DMS 273 (cell line): ENCODE measurements around the gene CYP2D6.
"Not testable (repeated sequence)": the region's sequence is repeated elsewhere in the genome, so short reads cannot be mapped to it uniquely, and the experiment has no call there.

Experiments
- DNase-seq: peaks from one replicate; lab custom pipeline; 2025; ENCODE audit not compliant: unreplicated experiment; lab: John Stamatoyannopoulos, UW

Gene CYP2D6

DNA sequence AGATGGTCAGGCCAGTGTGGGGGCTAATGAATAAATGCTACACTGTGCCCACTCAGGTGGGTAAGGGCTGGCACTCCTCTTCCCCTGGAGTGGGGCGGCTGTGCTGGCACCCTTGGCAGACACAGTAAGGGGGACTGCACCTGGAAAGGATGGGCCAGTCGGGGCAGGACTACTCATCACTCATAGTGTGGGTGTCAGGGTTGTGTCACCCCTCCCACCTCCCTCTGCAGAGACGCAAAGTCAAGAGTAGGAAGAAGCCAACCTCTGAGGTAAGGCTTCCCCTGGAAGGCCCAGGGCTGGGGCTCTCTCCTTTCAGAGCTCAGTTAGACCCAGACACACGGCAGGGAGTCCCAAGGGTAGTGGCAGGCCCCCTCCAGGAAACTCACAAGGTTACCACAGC lies 5.1 kb upstream of the CYP2D6 start:
- not testable (repeated sequence) for DNase-seq

DNA sequence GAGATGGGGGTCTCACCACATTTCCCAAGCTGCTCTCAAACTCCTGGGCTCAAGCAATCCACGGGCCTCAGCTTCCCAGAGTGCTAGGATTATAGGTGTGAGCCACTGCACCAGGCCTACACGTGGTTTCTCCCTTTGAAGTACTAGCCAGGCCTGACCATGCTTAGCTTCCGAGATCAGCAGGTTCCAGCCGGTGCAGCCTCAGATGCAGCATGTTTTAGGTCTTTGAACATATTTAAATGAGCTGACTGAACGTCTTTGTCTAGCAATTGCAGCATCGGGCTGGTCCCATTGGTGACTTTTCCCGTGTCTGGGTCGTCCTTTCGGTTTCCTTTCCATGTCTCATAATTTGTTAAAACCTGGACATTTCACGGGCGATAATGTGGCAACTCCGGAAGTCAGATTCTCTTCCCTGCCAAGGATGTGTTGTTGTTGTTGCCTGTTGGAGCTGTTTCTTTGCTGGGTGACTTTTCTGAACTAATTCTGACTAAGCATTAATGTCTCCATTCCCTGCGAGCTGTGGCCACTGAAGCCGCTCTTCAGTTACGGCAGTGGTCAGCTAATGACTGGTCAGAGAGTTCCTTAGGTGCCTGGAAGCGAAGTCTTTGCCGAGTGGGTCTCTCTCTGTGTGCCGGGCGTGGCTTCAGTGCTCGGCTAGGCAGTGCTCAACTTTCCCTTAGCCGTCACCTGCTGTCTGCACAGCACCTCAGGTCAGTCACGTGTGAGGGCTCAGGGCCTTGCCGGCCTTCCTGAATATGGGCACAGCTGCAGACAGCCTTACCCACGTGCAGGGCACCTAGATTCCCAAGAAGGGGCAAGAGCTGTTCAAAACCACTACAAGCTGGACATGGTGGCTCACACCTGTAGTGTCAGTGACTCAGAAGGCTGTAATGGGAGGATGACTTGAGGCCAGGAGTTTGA lies 3.8 kb upstream of the CYP2D6 start:
- DNase-seq, result no peak

DNA sequence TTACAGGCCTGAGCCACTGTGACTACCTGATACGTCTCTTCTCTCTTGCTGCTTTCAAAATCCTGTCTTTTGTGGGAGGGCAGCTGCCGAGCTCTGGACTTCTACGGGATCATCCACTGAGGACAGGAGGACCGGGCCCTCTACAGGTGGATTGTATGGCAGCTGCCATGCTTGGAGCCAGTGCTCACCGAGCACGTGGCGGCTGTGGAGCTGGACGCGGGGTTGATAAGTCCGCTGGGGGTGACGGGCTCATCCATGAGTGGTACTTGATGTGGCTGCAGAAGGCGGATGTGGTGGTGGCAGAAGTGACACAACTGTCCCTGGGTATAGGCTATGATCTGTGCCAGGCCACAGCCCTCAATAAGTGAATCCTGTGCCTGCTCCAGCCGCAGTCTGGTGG lies 1.8 kb upstream of the CYP2D6 start:
- DNase-seq, result no peak

DNA sequence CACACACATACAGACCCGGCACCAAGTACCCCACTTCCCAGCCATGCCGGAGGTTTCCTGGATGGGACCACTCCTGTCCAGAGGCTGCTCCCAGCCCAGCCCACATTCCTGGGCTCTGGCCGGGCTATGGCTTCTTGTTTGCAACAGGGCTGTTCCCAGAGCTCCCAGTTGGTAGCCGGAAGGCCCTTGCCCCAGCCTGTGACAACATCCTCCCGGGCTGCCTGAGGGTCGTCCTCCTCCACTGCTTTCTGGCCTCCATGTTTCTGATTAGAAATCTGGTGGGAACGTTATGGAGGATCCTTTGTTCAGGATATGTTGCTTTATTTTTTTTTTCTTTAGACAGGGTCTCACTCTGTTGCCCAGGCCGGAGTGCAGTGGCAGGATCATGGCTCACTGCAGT lies 952 bp upstream of the CYP2D6 start:
- no peak for DNase-seq

DNA sequence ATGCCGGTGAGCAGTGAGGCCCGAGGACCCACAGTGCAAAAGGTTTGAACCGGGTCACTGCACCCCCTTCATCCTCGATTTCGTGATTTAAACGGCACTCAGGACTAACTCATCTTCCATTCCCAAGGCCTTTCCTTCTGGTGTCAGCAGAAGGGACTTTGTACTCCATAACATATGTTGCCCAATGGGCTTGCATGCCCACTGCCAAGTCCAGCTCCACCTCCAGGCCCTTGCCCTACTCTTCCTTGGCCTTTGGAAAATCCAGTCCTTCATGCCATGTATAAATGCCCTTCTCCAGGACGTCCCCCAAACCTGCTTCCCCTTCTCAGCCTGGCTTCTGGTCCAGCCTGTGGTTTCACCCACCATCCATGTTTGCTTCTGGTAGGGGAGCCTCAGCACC lies 428 bp downstream of the CYP2D6 start:
- not testable (repeated sequence) for DNase-seq

DNA sequence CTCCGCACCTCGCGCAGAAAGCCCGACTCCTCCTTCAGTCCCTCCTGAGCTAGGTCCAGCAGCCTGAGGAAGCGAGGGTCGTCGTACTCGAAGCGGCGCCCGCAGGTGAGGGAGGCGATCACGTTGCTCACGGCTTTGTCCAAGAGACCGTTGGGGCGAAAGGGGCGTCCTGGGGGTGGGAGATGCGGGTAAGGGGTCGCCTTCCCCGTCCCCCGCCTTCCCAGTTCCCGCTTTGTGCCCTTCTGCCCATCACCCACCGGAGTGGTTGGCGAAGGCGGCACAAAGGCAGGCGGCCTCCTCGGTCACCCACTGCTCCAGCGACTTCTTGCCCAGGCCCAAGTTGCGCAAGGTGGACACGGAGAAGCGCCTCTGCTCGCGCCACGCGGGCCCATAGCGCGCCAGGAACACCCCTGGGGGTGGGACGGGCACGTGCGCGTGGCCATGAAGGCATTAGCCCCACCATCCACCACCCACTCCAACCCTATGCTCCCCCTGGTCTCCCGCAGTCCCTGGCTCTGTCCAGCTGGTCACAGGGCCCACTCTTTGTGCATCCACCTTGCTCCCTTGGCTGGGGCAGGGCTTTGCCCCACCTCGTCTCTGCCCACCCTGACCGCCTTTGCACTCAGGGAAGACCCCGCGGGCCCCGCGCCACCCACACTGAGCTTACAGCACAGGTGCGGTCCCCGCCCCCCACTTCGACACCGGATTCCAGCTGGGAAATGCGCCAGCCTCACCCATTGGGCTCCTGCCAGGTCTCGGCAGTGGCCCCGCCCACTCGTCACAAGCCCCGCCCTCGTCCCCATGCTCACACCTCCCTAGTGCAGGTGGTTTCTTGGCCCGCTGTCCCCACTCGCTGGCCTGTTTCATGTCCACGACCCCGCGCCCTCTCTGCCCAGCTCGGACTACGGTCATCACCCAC lies 1.6 kb downstream of the CYP2D6 start:
- DNase-seq, result peak; percentile 36

DNA sequence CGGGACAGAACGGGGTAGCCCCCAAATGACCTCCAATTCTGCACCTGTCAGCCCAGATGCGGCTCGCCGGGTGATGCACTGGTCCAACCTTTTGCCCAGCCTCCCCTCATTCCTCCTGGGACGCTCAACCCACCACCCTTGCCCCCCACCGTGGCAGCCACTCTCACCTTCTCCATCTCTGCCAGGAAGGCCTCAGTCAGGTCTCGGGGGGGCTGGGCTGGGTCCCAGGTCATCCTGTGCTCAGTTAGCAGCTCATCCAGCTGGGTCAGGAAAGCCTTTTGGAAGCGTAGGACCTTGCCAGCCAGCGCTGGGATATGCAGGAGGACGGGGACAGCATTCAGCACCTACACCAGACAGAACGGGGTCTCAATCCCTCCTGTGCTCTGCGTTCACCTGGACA lies 2.6 kb downstream of the CYP2D6 start:
- DNase-seq, result not testable (repeated sequence)

DNA sequence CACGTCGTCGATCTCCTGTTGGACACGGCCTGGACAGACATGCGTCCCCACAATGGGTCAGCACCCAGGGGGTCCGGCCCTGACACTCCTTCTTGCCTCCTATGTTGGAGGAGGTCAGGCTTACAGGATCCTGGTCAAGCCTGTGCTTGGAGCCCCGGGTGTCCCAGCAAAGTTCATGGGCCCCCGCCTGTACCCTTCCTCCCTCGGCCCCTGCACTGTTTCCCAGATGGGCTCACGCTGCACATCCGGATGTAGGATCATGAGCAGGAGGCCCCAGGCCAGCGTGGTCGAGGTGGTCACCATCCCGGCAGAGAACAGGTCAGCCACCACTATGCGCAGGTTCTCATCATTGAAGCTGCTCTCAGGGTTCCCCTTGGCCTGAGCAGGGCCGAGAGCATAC lies 3.0 kb downstream of the CYP2D6 start:
- no peak for DNase-seq

DNA sequence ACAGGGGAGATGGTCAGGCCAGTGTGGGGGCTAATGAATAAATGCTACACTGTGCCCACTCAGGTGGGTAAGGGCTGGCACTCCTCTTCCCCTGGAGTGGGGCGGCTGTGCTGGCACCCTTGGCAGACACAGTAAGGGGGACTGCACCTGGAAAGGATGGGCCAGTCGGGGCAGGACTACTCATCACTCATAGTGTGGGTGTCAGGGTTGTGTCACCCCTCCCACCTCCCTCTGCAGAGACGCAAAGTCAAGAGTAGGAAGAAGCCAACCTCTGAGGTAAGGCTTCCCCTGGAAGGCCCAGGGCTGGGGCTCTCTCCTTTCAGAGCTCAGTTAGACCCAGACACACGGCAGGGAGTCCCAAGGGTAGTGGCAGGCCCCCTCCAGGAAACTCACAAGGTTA lies 7.1 kb downstream of the CYP2D6 start:
- DNase-seq, result not testable (repeated sequence)

DNA sequence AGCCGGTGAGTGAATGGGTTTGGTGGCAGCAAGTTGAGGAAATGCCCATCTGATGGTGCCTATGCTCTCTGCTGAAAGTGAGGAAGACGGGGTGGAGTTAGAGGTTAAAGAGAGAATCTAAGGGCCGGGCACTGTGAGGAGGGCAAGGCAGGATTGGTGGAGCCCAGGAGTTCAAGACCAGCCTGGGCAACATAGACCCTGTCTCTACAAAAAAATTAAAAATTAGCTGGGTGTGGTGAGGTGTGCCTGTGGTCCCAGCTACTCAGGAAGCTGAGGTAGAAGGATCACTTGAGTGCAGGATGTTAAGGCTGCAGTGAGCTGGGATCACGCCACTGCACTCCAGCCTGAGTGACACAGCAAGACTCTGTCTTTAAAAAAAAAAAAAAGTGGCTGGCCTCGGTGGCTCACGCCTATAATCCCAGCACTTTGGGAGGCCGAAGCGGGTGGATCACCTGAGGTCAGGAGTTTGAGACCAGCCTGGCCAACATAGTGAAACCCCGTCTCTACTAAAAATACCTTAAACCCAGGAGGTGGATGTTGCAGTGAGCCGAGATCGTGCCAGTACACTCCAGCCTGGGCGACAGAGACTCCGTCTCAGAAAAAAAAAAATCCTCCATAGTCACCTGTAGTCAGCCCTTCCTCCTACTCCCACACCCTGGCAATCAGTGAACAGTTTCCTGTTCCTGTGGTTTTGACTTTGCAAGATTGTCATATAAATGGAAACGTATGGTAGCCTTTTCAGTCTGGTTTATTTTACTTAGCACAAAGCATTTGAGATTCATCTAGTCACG lies 10.2 kb downstream of the CYP2D6 start:
- DNase-seq, result not testable (repeated sequence)

DNA sequence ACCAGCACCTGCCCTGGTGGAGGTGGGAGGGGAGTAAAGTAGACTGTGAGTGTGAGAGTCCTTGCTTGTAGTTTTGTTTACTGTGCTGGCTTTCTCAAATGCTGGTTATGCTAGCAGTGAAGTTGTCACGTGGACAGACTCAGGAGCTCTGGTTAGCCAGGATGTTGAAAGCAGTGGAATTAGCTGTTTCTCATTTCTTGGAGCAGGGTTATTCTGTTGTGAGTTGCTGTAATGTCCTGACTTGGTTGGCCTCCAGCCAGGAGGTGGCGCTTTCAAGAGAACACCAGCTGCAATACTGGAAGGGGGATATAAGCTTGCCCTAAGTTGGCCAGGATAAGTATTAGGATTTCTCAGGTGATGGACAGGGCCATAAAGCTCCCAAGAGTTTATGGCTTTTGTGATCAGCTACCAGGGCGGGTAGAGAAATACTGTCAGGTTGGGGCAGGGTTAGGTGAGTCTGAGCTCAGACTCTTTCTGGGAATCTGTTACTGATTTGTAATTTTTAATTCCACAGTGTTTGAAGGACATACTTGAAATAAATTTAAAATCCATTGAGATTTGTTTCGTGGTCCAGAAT lies 13.7 kb downstream of the CYP2D6 start:
- peak; percentile 30 for DNase-seq

DNA sequence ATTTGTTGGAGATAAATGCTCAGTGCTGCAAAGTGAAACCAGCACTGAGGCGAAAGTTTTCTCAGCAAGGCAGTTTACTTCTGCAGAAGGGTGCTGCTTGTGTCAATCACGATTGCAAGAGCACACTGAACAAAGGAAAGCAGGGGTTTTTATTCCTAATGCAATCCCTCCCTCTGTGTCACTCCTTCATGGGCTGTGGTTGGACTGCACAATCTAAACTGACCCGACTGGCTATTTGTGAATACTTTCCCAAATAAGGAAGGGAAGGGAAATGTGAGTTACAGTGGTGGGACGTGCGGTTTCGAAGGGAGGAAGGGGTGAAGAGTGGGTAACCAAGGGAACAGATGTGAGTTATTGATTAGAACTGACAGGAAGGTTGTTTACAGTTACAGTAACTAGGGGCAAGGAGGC lies 15.2 kb downstream of the CYP2D6 start:
- DNase-seq, result not testable (repeated sequence)

DNA sequence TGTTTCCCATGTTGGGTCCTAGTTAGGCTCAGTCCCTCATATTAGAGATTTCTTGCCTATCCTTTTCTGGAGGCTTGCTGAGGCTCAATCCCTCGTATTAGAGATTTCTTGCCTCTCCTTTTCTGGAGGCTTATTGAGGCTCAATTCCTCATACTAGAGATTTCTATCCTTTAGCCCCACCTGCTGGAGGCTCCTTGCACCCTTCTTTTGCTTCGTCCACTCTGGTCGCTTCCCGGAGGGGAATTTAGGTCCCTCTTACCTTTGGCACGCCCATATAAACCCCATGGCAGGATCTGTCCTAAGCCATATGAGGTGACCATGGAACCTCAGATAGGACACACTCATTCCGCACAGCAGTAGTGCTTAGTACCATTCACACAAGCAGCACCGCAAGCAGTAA lies 15.9 kb downstream of the CYP2D6 start:
- DNase-seq, result peak; percentile 47

DNA sequence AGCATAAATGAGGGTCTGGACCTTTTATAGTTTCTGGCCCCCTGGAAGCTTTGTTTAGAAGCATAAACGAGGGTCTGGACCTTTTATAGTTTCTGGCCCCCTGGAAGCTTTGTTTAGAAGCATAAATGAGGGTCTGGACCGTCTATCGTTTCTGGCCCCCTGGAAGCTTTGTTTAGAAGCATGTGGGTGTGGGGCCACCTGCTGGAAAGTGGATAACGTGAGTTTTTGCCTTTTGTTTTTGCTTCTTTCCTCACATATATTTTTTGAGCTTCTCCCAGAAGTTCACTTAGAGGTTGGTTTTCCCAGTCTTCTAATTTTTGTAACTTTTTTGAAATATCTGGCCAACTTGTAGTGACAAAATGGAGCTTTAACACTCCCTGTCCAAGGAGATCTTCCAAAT lies 17.8 kb downstream of the CYP2D6 start:
- peak; percentile 25 for DNase-seq

DNA sequence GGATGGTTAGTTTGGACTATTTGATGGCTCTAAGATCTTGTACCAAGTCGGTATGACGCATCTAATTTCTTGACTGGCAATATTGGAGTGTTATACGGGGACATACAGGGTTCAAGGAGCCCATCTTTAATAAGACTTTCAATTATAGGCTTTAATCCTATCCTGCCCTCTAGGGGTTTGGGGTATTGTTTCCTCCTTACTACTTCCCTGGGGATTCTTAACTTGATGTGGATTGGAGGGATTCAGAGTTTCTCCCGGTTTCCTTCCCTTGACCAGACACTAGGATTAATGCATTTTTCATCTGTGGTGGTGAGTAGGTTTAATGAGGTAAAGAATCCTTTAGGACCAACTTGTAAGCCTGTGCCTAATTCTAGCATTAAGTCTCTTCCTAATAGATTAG lies 18.8 kb downstream of the CYP2D6 start:
- no peak for DNase-seq

DNA sequence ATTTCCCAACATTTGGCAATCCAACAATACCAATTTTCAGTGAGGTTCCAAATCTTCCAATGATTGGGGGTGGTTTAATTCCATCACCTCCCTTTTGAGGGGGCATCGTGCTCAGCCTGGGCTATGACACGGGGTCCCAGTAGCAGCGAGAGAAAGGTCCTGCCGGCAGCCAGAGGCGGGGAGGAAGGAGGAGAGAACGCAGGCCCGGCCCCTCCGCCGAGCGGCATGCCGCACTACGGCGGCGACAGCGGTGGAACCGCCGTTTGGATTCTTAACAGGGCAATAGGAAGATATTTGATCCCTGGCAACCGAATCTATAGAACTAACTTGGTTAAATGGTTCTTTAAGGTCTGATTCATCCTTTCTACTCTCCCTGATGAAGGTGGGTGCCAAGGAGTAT lies 21.8 kb downstream of the CYP2D6 start:
- DNase-seq, result no peak

DNA sequence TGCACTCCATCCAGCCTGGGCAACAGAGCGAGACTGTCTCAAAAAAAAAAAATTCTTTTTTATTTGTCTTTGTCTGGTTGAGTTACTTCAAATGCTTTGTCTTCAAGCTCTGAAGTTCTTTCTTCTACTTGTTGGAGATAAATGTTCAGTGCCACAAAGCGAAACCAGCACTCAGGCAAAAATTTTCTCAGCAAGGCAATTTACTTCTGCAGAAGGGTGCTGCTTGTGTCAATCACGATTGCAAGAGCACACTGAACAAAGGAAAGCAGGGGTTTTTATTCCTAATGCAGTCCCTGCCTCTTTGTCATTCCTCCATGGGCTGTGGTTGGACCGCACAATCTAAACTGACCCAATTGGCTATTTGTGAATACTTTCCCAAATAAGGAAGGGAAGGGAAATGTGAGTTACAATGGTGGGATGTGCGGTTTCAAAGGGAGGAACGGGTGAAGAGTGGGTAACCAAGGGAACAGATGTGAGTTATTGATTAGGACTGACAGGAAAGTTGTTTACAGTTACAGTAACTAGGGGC lies 26.2 kb downstream of the CYP2D6 start:
- not testable (repeated sequence) for DNase-seq

DNA sequence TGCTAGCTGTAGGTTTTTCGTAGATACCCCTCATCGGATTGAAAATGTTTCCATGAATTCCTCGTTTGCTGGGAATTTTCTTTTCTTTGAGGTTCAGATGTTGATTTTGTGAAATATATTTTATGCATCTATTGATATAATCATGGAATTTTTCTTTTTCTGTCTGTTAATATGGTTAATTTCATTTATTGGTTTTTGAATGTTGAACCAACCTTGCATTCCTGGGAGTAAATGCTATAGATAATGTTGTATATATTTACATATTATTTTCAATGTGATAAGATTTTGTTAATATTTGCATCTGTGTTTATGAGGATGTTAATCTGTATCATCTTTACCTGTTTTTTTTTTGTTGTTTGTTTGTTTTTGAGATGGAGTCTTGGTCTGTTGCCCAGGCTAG lies 29.4 kb downstream of the CYP2D6 start:
- no peak for DNase-seq

DNA sequence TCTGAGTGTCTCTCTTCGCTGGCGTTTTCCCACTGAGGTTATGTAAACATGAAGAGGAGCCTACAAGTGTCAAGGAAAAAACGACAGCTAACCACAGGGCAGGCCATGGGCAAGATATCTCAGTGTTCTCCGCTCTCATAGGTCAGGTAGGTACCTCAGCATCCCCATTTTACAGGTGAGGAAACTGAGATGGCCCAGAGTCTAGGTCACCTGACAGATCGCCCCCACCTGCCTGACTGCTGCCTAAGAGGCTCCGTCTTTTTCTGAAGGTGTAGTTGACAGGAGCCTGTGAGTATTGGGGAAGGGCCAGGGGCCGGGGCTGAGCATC lies 39.2 kb downstream of the CYP2D6 start:
- no peak for DNase-seq

DNA sequence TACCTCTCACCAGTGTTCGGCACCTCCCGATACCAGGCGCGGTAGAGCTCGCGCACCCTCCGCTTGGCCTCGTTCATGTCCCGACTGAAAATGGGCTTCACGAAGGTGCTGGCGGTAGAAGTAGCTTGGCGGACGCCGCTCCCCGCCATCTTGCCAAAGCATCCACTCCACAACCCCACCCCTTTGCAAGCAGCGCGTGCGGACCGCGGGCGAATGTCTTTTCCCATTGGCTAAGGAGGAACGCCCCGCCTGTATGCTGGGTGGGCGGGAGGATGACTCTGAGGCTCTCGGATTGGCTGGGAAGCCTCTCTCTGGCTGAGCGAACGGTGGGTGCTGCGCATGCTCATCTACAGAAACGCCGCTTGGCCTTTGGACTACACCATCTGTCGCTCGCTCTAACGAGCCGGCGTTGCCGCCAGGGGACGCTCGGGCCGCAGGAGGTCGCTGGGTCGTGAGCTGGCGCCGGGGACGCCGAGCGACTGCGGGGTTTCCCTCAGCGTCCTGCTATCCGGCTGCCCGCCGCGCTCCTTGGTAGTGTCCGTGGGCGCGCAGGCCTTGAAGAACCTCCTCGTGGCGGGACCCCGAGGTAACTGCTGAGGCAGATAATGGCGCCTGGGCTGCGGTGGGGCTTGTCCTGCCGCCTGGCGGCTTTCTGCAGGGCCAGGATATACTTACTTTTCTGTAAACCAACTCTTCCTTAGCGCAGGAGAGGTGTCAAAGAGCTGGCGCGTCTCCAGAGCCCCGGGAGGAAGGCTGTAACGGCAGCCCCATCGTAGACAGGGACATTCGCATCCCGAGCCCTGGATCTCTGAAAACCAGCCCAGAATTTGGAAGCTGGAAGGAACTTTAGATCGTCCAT lies 39.8 kb downstream of the CYP2D6 start, which contains the start of gene NDUFA6:
TSS of gene NDUFA6 (minus strand) at position 177 of the 859 bp plus-strand sequence. CDS start at position 149, 28 bp downstream.
- DNase-seq, result peak; percentile 99
